ENCODE results near the gene LSM10.

The LSM10 gene

GRCh38 chr1:36352910-36353878 is 44.5 kb downstream of the LSM10 start:
- no peaks in the 10 kb centered on the region for H3K27me3 ChIP-seq (ENCODE audit: insufficient read depth, low read length)
- H3K4ac ChIP-seq (ENCODE audit: low read depth, low read length), result no peak overlapping the region
- H3K79me2 ChIP-seq (ENCODE audit: control insufficient read depth, insufficient read depth, low read length, poor library complexity), result no peaks in the 10 kb centered on the region
- H3K27ac ChIP-seq (ENCODE audit: low read depth, low read length), result peak overlapping the region; percentile 1
- peak overlapping the region; percentile 25 for H4K8ac ChIP-seq (ENCODE audit: low read depth, low read length)
- no peak overlapping the region for H3K23ac ChIP-seq (ENCODE audit: low read length)
- no peak overlapping the region for H3K4me2 ChIP-seq (ENCODE audit: low read length)
- no peak overlapping the region for H3K4me3 ChIP-seq (ENCODE audit: low read depth, low read length)
- peak overlapping the region; percentile 15 for H2BK120ac ChIP-seq (ENCODE audit: insufficient read depth, low read length, poor library complexity)
- peaks cover 3% of the 10 kb centered on the region for H3K9me3 ChIP-seq (ENCODE audit: insufficient read depth, low read depth, low read length)
- no CpG with 5 or more reads among the region's 15 CpGs for WGBS (ENCODE audit: extremely low coverage, insufficient coverage, insufficient read length)
- H2BK12ac ChIP-seq (ENCODE audit: low read length), result peak overlapping the region; percentile 42
- no peak overlapping the region for H2AFZ ChIP-seq (ENCODE audit: insufficient read depth, low read length, poor library complexity)
- H4K91ac ChIP-seq (ENCODE audit: low read depth, low read length), result peak overlapping the region; percentile 45
- peaks cover 37 to 39% of the 10 kb centered on the region in 2 experiments for H3K4me1 ChIP-seq (ENCODE audit: control insufficient read depth in 1 of 2, insufficient read depth in 2 of 2, low read length in 2 of 2)
- no peak overlapping the region for H3K9ac ChIP-seq (ENCODE audit: low read length)
- H4K12ac ChIP-seq (ENCODE audit: low read depth, low read length), result peak overlapping the region; percentile 6
- H2BK5ac ChIP-seq (ENCODE audit: low read depth, low read length, poor library complexity), result no peak overlapping the region
- no peak overlapping the region for H3K18ac ChIP-seq (ENCODE audit: low read length)
- H2AK5ac ChIP-seq (ENCODE audit: low read length), result peak overlapping the region; percentile 11
- H3K36me3 ChIP-seq (ENCODE audit: control insufficient read depth in 1 of 2, insufficient read depth in 2 of 2, low read length in 2 of 2), result peaks cover 50 to 67% of the 10 kb centered on the region in 2 experiments
- DNase-seq, result peak; percentile 11 to 29
- H3K79me1 ChIP-seq (ENCODE audit: low read length), result peaks cover 20% of the 10 kb centered on the region
- peak overlapping the region; percentile 34 for H3K14ac ChIP-seq (ENCODE audit: low read length)

DNA sequence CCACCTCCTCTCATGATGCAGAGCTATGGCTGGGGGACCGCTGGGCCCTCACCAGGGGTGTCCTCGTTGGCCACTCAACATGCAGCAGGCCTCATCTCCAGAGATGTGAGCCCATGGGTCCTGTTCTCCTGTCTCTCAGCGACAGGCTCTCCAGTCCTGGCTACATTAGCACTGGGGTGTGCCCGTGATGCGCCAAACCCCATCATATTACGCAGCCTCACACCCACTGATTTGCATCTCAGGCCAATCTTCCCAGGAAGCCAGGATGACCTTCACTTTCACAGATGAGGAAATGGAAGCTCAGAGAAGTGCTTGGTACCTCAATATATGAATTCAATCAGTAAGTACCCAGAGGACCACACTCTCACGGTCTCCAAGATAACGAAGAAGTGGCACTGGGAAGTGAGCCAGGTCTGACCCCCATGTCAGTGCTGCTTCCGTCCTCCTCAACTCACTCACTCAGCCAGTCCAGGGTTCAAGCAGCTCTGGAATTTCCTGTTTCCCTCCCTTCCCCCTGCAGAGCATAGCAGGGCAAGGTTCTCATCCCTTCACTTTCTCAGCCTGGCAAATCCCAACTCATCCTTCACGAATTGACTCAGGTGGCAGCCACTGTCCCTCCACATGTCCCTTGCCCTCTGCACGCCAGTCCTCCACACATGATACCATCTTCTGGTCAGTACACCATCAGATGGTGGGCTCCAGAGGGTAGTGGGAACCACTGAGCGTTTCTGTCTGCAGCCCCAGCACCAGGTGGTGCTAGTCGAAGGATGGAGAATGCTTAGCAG is 45.4 kb downstream of the LSM10 start:
- H2AK5ac ChIP-seq (ENCODE audit: low read length), result peak overlapping the region; percentile 49
- no peaks in the 10 kb centered on the region for H3K27me3 ChIP-seq (ENCODE audit: insufficient read depth, low read length)
- WGBS (ENCODE audit: extremely low coverage, insufficient coverage, insufficient read length), result no CpG with 5 or more reads among the region's 13 CpGs

GRCh38 chr1:36351227-36351977 is 46.3 kb downstream of the LSM10 start:
- Histone ChIP-seq H3K4me1 (ENCODE audit: control insufficient read depth in 1 of 2, insufficient read depth in 2 of 2, low read length in 2 of 2) (peaks cover 37 to 39% of the 10 kb centered on the region in 2 experiments), H2AK5ac (ENCODE audit: low read length) (peak overlapping the region; percentile 72), H3K9me3 (ENCODE audit: insufficient read depth, low read depth, low read length) (peaks cover 3% of the 10 kb centered on the region), H3K27ac (ENCODE audit: low read depth, low read length) (peak overlapping the region; percentile 69), H3K36me3 (ENCODE audit: control insufficient read depth in 1 of 2, insufficient read depth in 2 of 2, low read length in 2 of 2) (peaks cover 56 to 72% of the 10 kb centered on the region in 2 experiments), H2BK12ac (ENCODE audit: low read length) (peak overlapping the region; percentile 44), H2BK5ac (ENCODE audit: low read depth, low read length, poor library complexity) (peak overlapping the region; percentile 63), H2BK120ac (ENCODE audit: insufficient read depth, low read length, poor library complexity) (peak overlapping the region; percentile 23), H2AFZ (ENCODE audit: insufficient read depth, low read length, poor library complexity) (no peak overlapping the region), H4K12ac (ENCODE audit: low read depth, low read length) (no peak overlapping the region), H3K9ac (ENCODE audit: low read length) (no peak overlapping the region), H3K27me3 (ENCODE audit: insufficient read depth, low read length) (no peaks in the 10 kb centered on the region), H3K79me1 (ENCODE audit: low read length) (peaks cover 20% of the 10 kb centered on the region), H4K91ac (ENCODE audit: low read depth, low read length) (peak overlapping the region; percentile 73), H3K23ac (ENCODE audit: low read length) (no peak overlapping the region), H3K79me2 (ENCODE audit: control insufficient read depth, insufficient read depth, low read length, poor library complexity) (no peaks in the 10 kb centered on the region), H4K8ac (ENCODE audit: low read depth, low read length) (peak overlapping the region; percentile 39), H3K4me2 (ENCODE audit: low read length) (peak overlapping the region; percentile 4), H3K18ac (ENCODE audit: low read length) (peak overlapping the region; percentile 26), H3K4ac (ENCODE audit: low read depth, low read length) (no peak overlapping the region), H3K4me3 (ENCODE audit: low read depth, low read length) (no peak overlapping the region), H3K14ac (ENCODE audit: low read length) (peak overlapping the region; percentile 32)
- peak; percentile 88 to 89 for DNase-seq
- no CpG with 5 or more reads among the region's 14 CpGs for WGBS (ENCODE audit: extremely low coverage, insufficient coverage, insufficient read length)

More for the DNA sequence above, 45.4 kb downstream of the LSM10 start:
- H3K9ac ChIP-seq (ENCODE audit: low read length), result no peak overlapping the region
- H3K14ac ChIP-seq (ENCODE audit: low read length), result peak overlapping the region; percentile 59
- H2AFZ ChIP-seq (ENCODE audit: insufficient read depth, low read length, poor library complexity), result peak overlapping the region; percentile 2
- H3K36me3 ChIP-seq (ENCODE audit: control insufficient read depth in 1 of 2, insufficient read depth in 2 of 2, low read length in 2 of 2), result peaks cover 47 to 68% of the 10 kb centered on the region in 2 experiments
- peaks cover 20% of the 10 kb centered on the region for H3K79me1 ChIP-seq (ENCODE audit: low read length)
- H3K4ac ChIP-seq (ENCODE audit: low read depth, low read length), result peak overlapping the region; percentile 12
- H3K4me2 ChIP-seq (ENCODE audit: low read length), result peak overlapping the region; percentile 7
- peak overlapping the region; percentile 55 for H3K18ac ChIP-seq (ENCODE audit: low read length)
- no peak overlapping the region for H4K8ac ChIP-seq (ENCODE audit: low read depth, low read length)
- peak overlapping the region; percentile 12 for H2BK12ac ChIP-seq (ENCODE audit: low read length)
- H3K9me3 ChIP-seq (ENCODE audit: insufficient read depth, low read depth, low read length), result peaks cover 3% of the 10 kb centered on the region
- peak overlapping the region; percentile 63 for H2BK5ac ChIP-seq (ENCODE audit: low read depth, low read length, poor library complexity)
- H4K12ac ChIP-seq (ENCODE audit: low read depth, low read length), result no peak overlapping the region
- H3K79me2 ChIP-seq (ENCODE audit: control insufficient read depth, insufficient read depth, low read length, poor library complexity), result no peaks in the 10 kb centered on the region
- H3K23ac ChIP-seq (ENCODE audit: low read length), result no peak overlapping the region
- H3K4me3 ChIP-seq (ENCODE audit: low read depth, low read length), result no peak overlapping the region
- DNase-seq, result peak in 1 of 2 donors; percentile 10
- peak overlapping the region; percentile 23 for H2BK120ac ChIP-seq (ENCODE audit: insufficient read depth, low read length, poor library complexity)
- peak overlapping the region; percentile 69 for H3K27ac ChIP-seq (ENCODE audit: low read depth, low read length)
- H4K91ac ChIP-seq (ENCODE audit: low read depth, low read length), result peak overlapping the region; percentile 73
- peaks cover 37 to 39% of the 10 kb centered on the region in 2 experiments for H3K4me1 ChIP-seq (ENCODE audit: control insufficient read depth in 1 of 2, insufficient read depth in 2 of 2, low read length in 2 of 2)
